Naive B cell (primary cell): Measurements from ENCODE around the gene C1orf105. TPM values are rescaled to one million over a fixed set of nuclear protein-coding genes. Genes with fewer than 3 reads are reported as not detected.

Source experiments
- ATAC-seq, 2 donors: fragments of 150-1000 bp; cut with Tn5 transposase; 2 replicates each; pipeline ENCODE4 v1.10.0; 2021; ENCODE audit warnings: low read depth in 2 of 2, mild to moderate bottlenecking in 2 of 2, moderate library complexity in 2 of 2
- DNase-seq: peaks from one replicate; pipeline ENCODE4 v3.0.0; 2022
- H3K27ac Mint-ChIP-seq, 6 donors: one replicate each; pipeline ENCODE4 v1.8.0; 2020 to 2022; ENCODE audit warnings: mild to moderate bottlenecking in 6 of 6, mixed read lengths in 6 of 6, moderate library complexity in 5 of 6, inconsistent platforms in 2 of 6
- H3K27me3 Mint-ChIP-seq, 3 donors: one replicate each; pipeline ENCODE4 v1.8.0; 2021 to 2022; ENCODE audit warnings: mixed read lengths in 3 of 3, mild to moderate bottlenecking in 1 of 3
- H3K36me3 Mint-ChIP-seq, 2 donors: one replicate each; pipeline ENCODE4 v1.8.0; 2020 to 2022; ENCODE audit warnings: mixed read lengths in 2 of 2, inconsistent platforms in 1 of 2, mild to moderate bottlenecking in 1 of 2
- H3K4me1 Mint-ChIP-seq, 3 donors: one replicate each; pipeline ENCODE4 v1.8.0; 2020 to 2022; ENCODE audit warnings: mixed read lengths in 3 of 3, inconsistent platforms in 1 of 3, mild to moderate bottlenecking in 1 of 3, moderate library complexity in 1 of 3
- H3K4me3 Mint-ChIP-seq, 8 donors: one replicate each; pipeline ENCODE4 v1.8.0; 2020 to 2022; ENCODE audit warnings: mild to moderate bottlenecking in 8 of 8, mixed read lengths in 8 of 8, moderate library complexity in 8 of 8, inconsistent platforms in 2 of 8
- H3K9me3 Mint-ChIP-seq, 7 donors: one replicate each; pipeline ENCODE4 v1.8.0; 2020 to 2022; ENCODE audit warnings: mixed read lengths in 7 of 7, mild to moderate bottlenecking in 5 of 7, inconsistent platforms in 2 of 7, moderate library complexity in 1 of 7
- polyA plus RNA-seq, 6 donors: library from polyadenylated mRNA; unstranded; fragments of 300-500 nt; fragmentation: Illumina TruSeq; gene quantifications; one replicate each; pipeline ENCODE4 v1.2.3, GENCODE V29; 2021; ENCODE audit warnings: low read depth in 6 of 6

The C1orf105 gene
- polyA plus RNA-seq, 6 donors from 2014 or later: not detected

- peaks cover 0 to 7% of the 10 kb centered on the region in 2 donors for H3K36me3 Mint-ChIP-seq
- no peaks in the 10 kb centered on the region for H3K27me3 Mint-ChIP-seq
- ATAC-seq: peak; percentile 97
- H3K27ac Mint-ChIP-seq: peak within 1 kb of the TSS; percentile 59 to 95 (median 88)
- no peaks in the 10 kb centered on the region for H3K9me3 Mint-ChIP-seq
- DNase-seq: peak; percentile 84
- peak within 1 kb of the TSS; percentile 91 to 98 (median 94) for H3K4me3 Mint-ChIP-seq
- H3K4me1 Mint-ChIP-seq: peaks cover 28 to 37% (median 34%) of the 10 kb centered on the region in 3 donors
Measured at GRCh38 chr1:172443666-172444453, 23.4 kb downstream of the C1orf105 start, which contains the start of gene PIGC. TSS of gene PIGC (minus strand) at chr1:172444069. CDS start at chr1:172442622, 1,447 bp downstream.

- Mint-ChIP-seq H3K9me3 (no peaks in the 10 kb centered on the region), H3K27ac (no peak overlapping the region), H3K27me3 (no peaks in the 10 kb centered on the region), H3K36me3 (peaks cover 0 to 7% of the 10 kb centered on the region in 2 donors), H3K4me3 (peak overlapping the region in 1 of 8 donors; percentile 20), H3K4me1 (peaks cover 22 to 35% (median 31%) of the 10 kb centered on the region in 3 donors)
- ATAC-seq (no peak), DNase-seq (no peak)
Measured at GRCh38 chr1:172446547-172446946, 26.1 kb downstream of the C1orf105 start.

DNA sequence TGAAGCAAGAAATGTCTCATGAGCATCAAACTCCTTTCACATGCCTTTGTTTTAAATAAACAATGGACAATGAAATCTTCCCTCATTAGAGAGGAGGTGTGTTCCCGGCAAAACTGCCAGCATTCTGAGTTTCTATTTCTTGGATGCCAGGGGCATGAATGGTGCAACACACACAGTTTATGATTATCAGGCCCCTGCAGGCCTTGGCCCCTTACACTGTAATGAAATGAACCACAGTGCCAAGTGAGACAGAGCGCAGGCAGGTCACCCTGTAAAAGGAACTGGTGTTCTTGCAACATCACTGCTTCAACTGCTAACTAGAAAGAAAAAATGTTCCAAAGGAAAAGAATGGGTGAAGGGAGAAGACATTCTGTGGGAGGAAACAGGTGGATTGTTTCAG is 27.2 kb downstream of the C1orf105 start:
- DNase-seq: no peak
- H3K4me3 Mint-ChIP-seq: no peak overlapping the region
- H3K27ac Mint-ChIP-seq: no peak overlapping the region
- H3K27me3 Mint-ChIP-seq: no peaks in the 10 kb centered on the region
- no peak for ATAC-seq
- no peaks in the 10 kb centered on the region for H3K9me3 Mint-ChIP-seq
- peaks cover 11 to 24% (median 20%) of the 10 kb centered on the region in 3 donors for H3K4me1 Mint-ChIP-seq
- no peaks in the 10 kb centered on the region for H3K36me3 Mint-ChIP-seq

DNA sequence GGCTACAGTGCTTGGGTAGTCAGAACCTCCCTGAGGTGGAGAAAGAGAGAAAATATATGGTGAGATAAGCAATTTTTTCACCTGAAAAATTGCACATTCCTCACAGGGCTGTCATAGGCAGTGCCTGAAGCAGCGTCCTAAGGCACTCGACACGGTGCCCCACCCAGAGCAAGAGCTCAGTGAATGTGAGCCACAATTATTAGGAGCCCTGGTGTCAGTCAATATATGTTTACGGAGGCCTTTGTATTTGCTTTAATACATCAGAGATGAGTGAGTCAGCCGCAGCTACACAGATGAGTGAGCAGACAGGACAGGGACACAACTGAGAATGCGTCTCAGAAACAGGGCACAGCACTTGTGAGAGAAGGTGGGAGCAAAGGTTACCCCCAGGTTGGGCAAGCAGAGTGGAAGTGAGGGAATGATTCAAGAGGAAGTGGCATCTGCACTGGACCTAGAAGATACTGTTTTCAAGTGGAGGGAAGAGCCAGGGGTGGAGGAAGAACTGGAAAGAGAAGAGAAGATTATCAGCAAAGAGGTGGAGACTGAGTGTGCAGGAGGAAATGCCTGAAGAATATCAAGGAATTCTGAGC is 28.6 kb downstream of the C1orf105 start:
- H3K36me3 Mint-ChIP-seq: no peaks in the 10 kb centered on the region
- peaks cover 0 to under 1% (median 0%) of the 10 kb centered on the region in 3 donors for H3K27me3 Mint-ChIP-seq
- ATAC-seq (no peak), DNase-seq (no peak)
- no peak overlapping the region for H3K4me3 Mint-ChIP-seq
- H3K9me3 Mint-ChIP-seq: no peaks in the 10 kb centered on the region
- peaks cover 5 to 11% (median 10%) of the 10 kb centered on the region in 3 donors for H3K4me1 Mint-ChIP-seq
- H3K27ac Mint-ChIP-seq: peak overlapping the region in 1 of 6 donors; percentile 47

GRCh38 chr1:172449585-172450523 is 29.4 kb downstream of the C1orf105 start:
- ATAC-seq (peak; percentile 80 to 81), DNase-seq (peak; percentile 16)
- no peaks in the 10 kb centered on the region for H3K36me3 Mint-ChIP-seq
- no peak overlapping the region for H3K4me3 Mint-ChIP-seq
- H3K4me1 Mint-ChIP-seq: peaks cover 3 to 7% (median 5%) of the 10 kb centered on the region in 3 donors
- H3K9me3 Mint-ChIP-seq: no peaks in the 10 kb centered on the region
- peak overlapping the region in 1 of 6 donors; percentile 27 for H3K27ac Mint-ChIP-seq
- peaks cover 0 to 8% (median 0%) of the 10 kb centered on the region in 3 donors for H3K27me3 Mint-ChIP-seq

DNA sequence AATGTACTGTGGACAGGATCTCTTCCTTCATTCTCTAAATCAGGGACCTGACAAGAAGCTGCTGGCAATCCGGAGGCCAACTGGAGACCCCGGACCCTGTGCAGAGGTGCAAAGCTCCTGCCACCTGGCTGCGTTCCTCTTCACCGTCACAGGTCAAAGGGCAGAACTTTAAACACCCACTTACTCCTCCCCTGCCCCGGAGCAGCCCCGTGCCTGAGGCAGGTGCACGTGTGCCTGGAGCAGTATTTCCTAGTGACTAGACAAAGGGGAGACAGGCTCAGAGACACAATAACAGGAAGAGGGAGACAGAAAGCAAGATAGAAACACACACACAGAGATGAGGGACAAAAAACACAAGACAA is 30.0 kb downstream of the C1orf105 start:
- Mint-ChIP-seq H3K27ac (peak overlapping the region in 1 of 6 donors; percentile 31), H3K27me3 (peaks cover 0 to 10% (median 0%) of the 10 kb centered on the region in 3 donors), H3K4me3 (no peak overlapping the region), H3K36me3 (no peaks in the 10 kb centered on the region), H3K4me1 (peaks cover 3 to 7% (median 5%) of the 10 kb centered on the region in 3 donors), H3K9me3 (no peaks in the 10 kb centered on the region)
- ATAC-seq (no peak), DNase-seq (no peak)

- no peaks in the 10 kb centered on the region for H3K36me3 Mint-ChIP-seq
- no peak overlapping the region for H3K4me3 Mint-ChIP-seq
- no peak for ATAC-seq
- no peak for DNase-seq
- H3K27ac Mint-ChIP-seq: no peak overlapping the region
- no peaks in the 10 kb centered on the region for H3K9me3 Mint-ChIP-seq
- peaks cover 3 to 7% (median 5%) of the 10 kb centered on the region in 3 donors for H3K4me1 Mint-ChIP-seq
- H3K27me3 Mint-ChIP-seq: peaks cover 0 to 10% (median 2%) of the 10 kb centered on the region in 3 donors
Measured at GRCh38 chr1:172451002-172451443, 30.5 kb downstream of the C1orf105 start.

DNA sequence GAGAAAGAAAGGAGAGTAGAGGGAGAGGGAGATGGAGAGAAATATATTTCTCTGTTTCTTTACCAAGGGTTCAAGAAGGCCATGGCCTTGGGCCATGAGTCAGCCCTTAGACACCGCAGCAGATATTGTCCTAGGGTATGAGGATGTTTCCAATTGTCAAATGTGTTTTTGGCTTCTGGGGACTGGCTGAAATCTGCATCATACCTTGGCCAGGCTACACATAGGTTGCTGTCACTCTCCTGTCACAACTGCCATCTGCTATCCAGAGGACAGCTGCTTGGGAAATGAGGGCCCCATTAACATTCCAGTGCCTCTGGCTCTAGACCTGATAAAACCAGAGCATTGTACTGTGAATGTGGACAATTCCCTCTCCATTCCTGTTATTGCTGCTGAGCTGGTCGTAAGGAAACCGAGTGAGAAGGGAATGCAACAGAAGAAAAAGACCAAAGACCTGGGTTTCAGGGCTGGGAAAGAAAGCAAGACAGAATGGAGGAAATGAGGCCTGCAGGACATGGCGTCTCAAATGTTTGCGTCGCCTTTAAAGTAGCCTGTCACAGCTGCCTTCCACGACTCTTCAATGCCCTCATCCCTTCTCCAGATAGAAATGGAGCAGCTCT is 32.2 kb downstream of the C1orf105 start:
- Mint-ChIP-seq H3K4me3 (no peak overlapping the region), H3K27ac (no peak overlapping the region), H3K27me3 (peaks cover 0 to 15% (median 10%) of the 10 kb centered on the region in 3 donors), H3K4me1 (peaks cover 3 to 7% (median 5%) of the 10 kb centered on the region in 3 donors), H3K36me3 (no peaks in the 10 kb centered on the region), H3K9me3 (no peaks in the 10 kb centered on the region)
- DNase-seq (no peak), ATAC-seq (no peak)

DNA sequence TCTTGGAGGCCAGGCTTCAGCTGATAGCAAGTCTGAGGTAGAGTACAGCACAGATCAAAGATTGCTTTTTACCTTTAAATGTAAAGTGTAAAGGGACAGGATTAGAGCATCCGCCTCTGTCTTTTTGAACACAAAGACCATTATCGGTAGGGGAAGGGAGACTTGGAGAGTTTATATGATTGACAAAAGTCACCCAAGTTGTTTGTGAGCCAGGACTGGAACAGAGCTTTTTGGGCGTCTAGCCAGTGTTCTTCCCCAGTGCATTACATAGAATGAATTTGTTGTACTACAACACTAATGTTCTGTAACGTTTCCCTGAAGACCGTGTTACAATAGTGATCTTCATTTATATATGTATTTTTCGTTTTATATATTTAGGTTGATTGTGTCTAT is 32.7 kb downstream of the C1orf105 start:
- Mint-ChIP-seq H3K9me3 (no peaks in the 10 kb centered on the region), H3K27me3 (peaks cover 0 to 15% (median 10%) of the 10 kb centered on the region in 3 donors), H3K4me3 (no peak overlapping the region), H3K4me1 (peaks cover 3 to 7% (median 5%) of the 10 kb centered on the region in 3 donors), H3K27ac (no peak overlapping the region), H3K36me3 (no peaks in the 10 kb centered on the region)
- DNase-seq: no peak
- ATAC-seq: no peak

DNA sequence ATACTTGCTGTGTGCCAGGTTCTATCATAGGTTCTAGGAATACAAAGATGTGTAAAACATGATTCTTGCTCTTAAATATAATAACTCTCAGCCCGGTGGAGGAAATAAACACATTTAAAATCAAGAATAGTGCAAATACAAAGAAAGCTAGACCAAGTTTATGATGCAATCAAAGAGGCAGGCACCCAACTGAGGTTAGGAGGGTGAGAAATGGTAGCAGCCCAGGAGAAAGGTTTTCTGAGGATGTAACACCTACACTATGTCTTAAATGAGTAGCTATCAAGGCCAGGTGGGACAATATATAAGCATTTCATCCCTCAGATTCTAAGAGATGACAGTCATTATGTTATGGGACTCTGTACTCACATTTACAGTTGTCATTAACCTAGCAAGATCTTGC is 33.1 kb downstream of the C1orf105 start:
- no peak overlapping the region for H3K27ac Mint-ChIP-seq
- no peaks in the 10 kb centered on the region for H3K9me3 Mint-ChIP-seq
- H3K4me1 Mint-ChIP-seq: peaks cover 3 to 7% (median 5%) of the 10 kb centered on the region in 3 donors
- H3K36me3 Mint-ChIP-seq: no peaks in the 10 kb centered on the region
- peaks cover 0 to 15% (median 10%) of the 10 kb centered on the region in 3 donors for H3K27me3 Mint-ChIP-seq
- no peak for DNase-seq
- ATAC-seq: no peak
- no peak overlapping the region for H3K4me3 Mint-ChIP-seq

DNA sequence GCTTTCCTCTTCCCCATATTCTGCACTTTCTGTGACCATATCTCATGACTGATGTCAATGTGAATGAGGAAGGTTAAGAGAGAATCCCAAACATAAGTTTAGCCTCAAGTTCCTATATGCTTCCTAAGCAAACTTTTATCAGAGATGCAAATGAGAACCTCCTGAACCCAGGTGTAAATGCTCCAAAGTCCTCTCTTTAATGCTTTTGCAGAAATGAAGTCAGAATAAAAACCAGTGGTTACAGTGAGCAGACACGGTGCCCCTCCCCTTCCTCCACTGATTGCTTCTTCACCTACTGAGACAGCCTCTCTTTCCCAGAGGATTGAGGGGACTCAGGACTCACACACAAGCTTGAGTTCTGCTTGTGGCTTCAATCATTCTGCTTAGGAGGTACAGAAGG is 35.0 kb downstream of the C1orf105 start:
- H3K4me1 Mint-ChIP-seq: no peaks in the 10 kb centered on the region
- DNase-seq (no peak), ATAC-seq (no peak)
- no peak overlapping the region for H3K27ac Mint-ChIP-seq
- H3K9me3 Mint-ChIP-seq: no peaks in the 10 kb centered on the region
- H3K36me3 Mint-ChIP-seq: no peaks in the 10 kb centered on the region
- peaks cover 0 to 15% (median 10%) of the 10 kb centered on the region in 3 donors for H3K27me3 Mint-ChIP-seq
- H3K4me3 Mint-ChIP-seq: no peak overlapping the region

GRCh38 chr1:172456344-172456769 is 35.9 kb downstream of the C1orf105 start:
- peaks cover 0 to 15% (median 10%) of the 10 kb centered on the region in 3 donors for H3K27me3 Mint-ChIP-seq
- H3K27ac Mint-ChIP-seq: no peak overlapping the region
- no peak overlapping the region for H3K4me3 Mint-ChIP-seq
- DNase-seq (no peak), ATAC-seq (no peak)
- H3K36me3 Mint-ChIP-seq: no peaks in the 10 kb centered on the region
- H3K4me1 Mint-ChIP-seq: no peaks in the 10 kb centered on the region
- H3K9me3 Mint-ChIP-seq: no peaks in the 10 kb centered on the region
